ENCODE results near the gene IKZF3.

The IKZF3 gene

GRCh38 chr17:39782481-39782880, 81.6 kb downstream of the IKZF3 start:
- Histone ChIP-seq H3K27me3 (ENCODE audit: control insufficient read depth in 3 of 3, insufficient read depth in 3 of 3, low read depth in 1 of 3, low read length in 3 of 3) (peaks cover 0 to 40% (median 0%) of the 10 kb centered on the region in 3 experiments), H2BK120ac (ENCODE audit: low read depth, low read length) (no peak overlapping the region)

GRCh38 chr17:39781861-39782213, 82.3 kb downstream of the IKZF3 start:
- Histone ChIP-seq H3K4me3 (ENCODE audit: low read length in 2 of 2) (no peak overlapping the region), H3K36me3 (replicated peaks in 1 of 2; ENCODE audit: control insufficient read depth in 2 of 2, insufficient read depth in 2 of 2, low read length in 2 of 2) (no peaks in the 10 kb centered on the region), H3K79me1 (ENCODE audit: low read depth, low read length) (no peaks in the 10 kb centered on the region), H2BK120ac (ENCODE audit: low read depth, low read length) (no peak overlapping the region), H3K23ac (ENCODE audit: low read depth, low read length, poor library complexity) (no peak overlapping the region), H2AFZ (ENCODE audit: low read length) (no peak overlapping the region), H3K4me2 (ENCODE audit: insufficient read depth, low read length, poor library complexity, severe bottlenecking) (no peak overlapping the region), H2BK15ac (ENCODE audit: low read length) (no peak overlapping the region), H3K4ac (ENCODE audit: low read length) (no peak overlapping the region), H3K27me3 (ENCODE audit: control insufficient read depth in 3 of 3, insufficient read depth in 3 of 3, low read depth in 1 of 3, low read length in 3 of 3) (peaks cover 0 to 45% (median 0%) of the 10 kb centered on the region in 3 experiments), H4K91ac (ENCODE audit: low read depth, low read length, poor library complexity) (no peak overlapping the region), H4K8ac (ENCODE audit: low read depth, low read length) (no peak overlapping the region), H3K18ac (ENCODE audit: low read length) (no peak overlapping the region), H2BK12ac (ENCODE audit: low read length) (no peak overlapping the region), H3K4me1 (ENCODE audit: control insufficient read depth in 2 of 2, insufficient read depth in 1 of 2, low read depth in 1 of 2, low read length in 2 of 2) (peaks cover 0 to 2% of the 10 kb centered on the region in 2 donors), H2BK5ac (ENCODE audit: low read length) (no peak overlapping the region), H3K9me3 (replicated peaks in 1 of 2; ENCODE audit: control insufficient read depth in 2 of 2, insufficient read depth in 1 of 2, low read depth in 1 of 2, low read length in 2 of 2) (no peaks in the 10 kb centered on the region), H3K9ac (ENCODE audit: low read depth, low read length, poor library complexity) (no peak overlapping the region), H2AK5ac (ENCODE audit: low read depth, low read length) (no peak overlapping the region), H3K27ac (replicated peaks; ENCODE audit: low read length) (no peak overlapping the region), H3K14ac (ENCODE audit: low read length) (no peak overlapping the region)
- DNase-seq (ENCODE audit: low spot score): no peak
- WGBS, 2 donors (ENCODE audit: extremely low coverage in 2 of 2, insufficient read length in 2 of 2, insufficient replicate concordance in 1 of 2): no CpG with 5 or more reads among the region's 2 CpGs

More at GRCh38 chr17:39782481-39782880, 81.6 kb downstream of the IKZF3 start:
- Histone ChIP-seq H3K9ac (ENCODE audit: low read depth, low read length, poor library complexity) (no peak overlapping the region), H3K14ac (ENCODE audit: low read length) (no peak overlapping the region), H3K4ac (ENCODE audit: low read length) (no peak overlapping the region), H3K23ac (ENCODE audit: low read depth, low read length, poor library complexity) (no peak overlapping the region), H4K8ac (ENCODE audit: low read depth, low read length) (no peak overlapping the region), H2AK5ac (ENCODE audit: low read depth, low read length) (no peak overlapping the region), H3K27ac (replicated peaks; ENCODE audit: low read length) (no peak overlapping the region), H3K4me2 (ENCODE audit: insufficient read depth, low read length, poor library complexity, severe bottlenecking) (no peak overlapping the region), H3K18ac (ENCODE audit: low read length) (no peak overlapping the region), H2AFZ (ENCODE audit: low read length) (no peak overlapping the region), H2BK12ac (ENCODE audit: low read length) (no peak overlapping the region), H3K79me1 (ENCODE audit: low read depth, low read length) (no peaks in the 10 kb centered on the region), H3K4me3 (ENCODE audit: low read length in 2 of 2) (no peak overlapping the region), H2BK15ac (ENCODE audit: low read length) (no peak overlapping the region), H3K9me3 (replicated peaks in 1 of 2; ENCODE audit: control insufficient read depth in 2 of 2, insufficient read depth in 1 of 2, low read depth in 1 of 2, low read length in 2 of 2) (no peaks in the 10 kb centered on the region), H4K91ac (ENCODE audit: low read depth, low read length, poor library complexity) (no peak overlapping the region), H3K4me1 (ENCODE audit: control insufficient read depth in 2 of 2, insufficient read depth in 1 of 2, low read depth in 1 of 2, low read length in 2 of 2) (peaks cover 0 to 2% of the 10 kb centered on the region in 2 donors), H2BK5ac (ENCODE audit: low read length) (no peak overlapping the region), H3K36me3 (replicated peaks in 1 of 2; ENCODE audit: control insufficient read depth in 2 of 2, insufficient read depth in 2 of 2, low read length in 2 of 2) (no peaks in the 10 kb centered on the region)
- WGBS, 2 donors (ENCODE audit: extremely low coverage in 2 of 2, insufficient read length in 2 of 2, insufficient replicate concordance in 1 of 2): no CpG with 5 or more reads among the region's 4 CpGs
- DNase-seq (ENCODE audit: low spot score): no peak

- no CpG with 5 or more reads among the region's 6 CpGs for WGBS, 2 donors (ENCODE audit: extremely low coverage in 2 of 2, insufficient read length in 2 of 2, insufficient replicate concordance in 1 of 2)
- Histone ChIP-seq H3K14ac (ENCODE audit: low read length) (no peak overlapping the region), H2BK15ac (ENCODE audit: low read length) (no peak overlapping the region)
Observed at GRCh38 chr17:39781031-39781860, 82.9 kb downstream of the IKZF3 start.

GRCh38 chr17:39777534-39778365, 86.4 kb downstream of the IKZF3 start:
- Histone ChIP-seq H4K91ac (ENCODE audit: low read depth, low read length, poor library complexity) (no peak overlapping the region), H3K4me3 (ENCODE audit: low read length in 2 of 2) (no peak overlapping the region), H3K27me3 (ENCODE audit: control insufficient read depth in 3 of 3, insufficient read depth in 3 of 3, low read depth in 1 of 3, low read length in 3 of 3) (peaks cover 0 to 72% (median 0%) of the 10 kb centered on the region in 3 experiments), H2AK5ac (ENCODE audit: low read depth, low read length) (no peak overlapping the region), H2BK5ac (ENCODE audit: low read length) (no peak overlapping the region), H3K27ac (replicated peaks; ENCODE audit: low read length) (no peak overlapping the region), H3K14ac (ENCODE audit: low read length) (no peak overlapping the region), H3K9me3 (replicated peaks in 1 of 2; ENCODE audit: control insufficient read depth in 2 of 2, insufficient read depth in 1 of 2, low read depth in 1 of 2, low read length in 2 of 2) (no peaks in the 10 kb centered on the region), H2BK15ac (ENCODE audit: low read length) (no peak overlapping the region), H2BK120ac (ENCODE audit: low read depth, low read length) (no peak overlapping the region), H3K18ac (ENCODE audit: low read length) (no peak overlapping the region), H3K36me3 (replicated peaks in 1 of 2; ENCODE audit: control insufficient read depth in 2 of 2, insufficient read depth in 2 of 2, low read length in 2 of 2) (no peaks in the 10 kb centered on the region), H2AFZ (ENCODE audit: low read length) (no peak overlapping the region), H2BK12ac (ENCODE audit: low read length) (no peak overlapping the region), H4K8ac (ENCODE audit: low read depth, low read length) (no peak overlapping the region), H3K23ac (ENCODE audit: low read depth, low read length, poor library complexity) (no peak overlapping the region), H3K9ac (ENCODE audit: low read depth, low read length, poor library complexity) (no peak overlapping the region), H3K4me1 (ENCODE audit: control insufficient read depth in 2 of 2, insufficient read depth in 1 of 2, low read depth in 1 of 2, low read length in 2 of 2) (peaks cover 0 to 2% of the 10 kb centered on the region in 2 donors), H3K79me1 (ENCODE audit: low read depth, low read length) (no peaks in the 10 kb centered on the region), H3K4me2 (ENCODE audit: insufficient read depth, low read length, poor library complexity, severe bottlenecking) (no peak overlapping the region), H3K4ac (ENCODE audit: low read length) (no peak overlapping the region)
- no CpG with 5 or more reads among the region's 11 CpGs for WGBS, 2 donors (ENCODE audit: extremely low coverage in 2 of 2, insufficient read length in 2 of 2, insufficient replicate concordance in 1 of 2)
- DNase-seq (ENCODE audit: low spot score): no peak

More at GRCh38 chr17:39781031-39781860, 82.9 kb downstream of the IKZF3 start:
- H3K18ac ChIP-seq (ENCODE audit: low read length): no peak overlapping the region
- H3K4me1 ChIP-seq (ENCODE audit: control insufficient read depth in 2 of 2, insufficient read depth in 1 of 2, low read depth in 1 of 2, low read length in 2 of 2): peaks cover 0 to 2% of the 10 kb centered on the region in 2 donors
- H3K23ac ChIP-seq (ENCODE audit: low read depth, low read length, poor library complexity): no peak overlapping the region
- H4K91ac ChIP-seq (ENCODE audit: low read depth, low read length, poor library complexity): no peak overlapping the region
- no peak overlapping the region for H2BK5ac ChIP-seq (ENCODE audit: low read length)
- no peak overlapping the region for H3K4me2 ChIP-seq (ENCODE audit: insufficient read depth, low read length, poor library complexity, severe bottlenecking)
- no peaks in the 10 kb centered on the region for H3K79me1 ChIP-seq (ENCODE audit: low read depth, low read length)
- H3K9ac ChIP-seq (ENCODE audit: low read depth, low read length, poor library complexity): no peak overlapping the region
- no peak overlapping the region for H4K8ac ChIP-seq (ENCODE audit: low read depth, low read length)
- DNase-seq (ENCODE audit: low spot score): no peak
- H2BK12ac ChIP-seq (ENCODE audit: low read length): no peak overlapping the region
- H3K4me3 ChIP-seq (ENCODE audit: low read length in 2 of 2): no peak overlapping the region
- H2AK5ac ChIP-seq (ENCODE audit: low read depth, low read length): no peak overlapping the region
- peaks cover 0 to 51% (median 0%) of the 10 kb centered on the region in 3 experiments for H3K27me3 ChIP-seq (ENCODE audit: control insufficient read depth in 3 of 3, insufficient read depth in 3 of 3, low read depth in 1 of 3, low read length in 3 of 3)
- H3K9me3 ChIP-seq (replicated peaks in 1 of 2; ENCODE audit: control insufficient read depth in 2 of 2, insufficient read depth in 1 of 2, low read depth in 1 of 2, low read length in 2 of 2): no peaks in the 10 kb centered on the region
- no peaks in the 10 kb centered on the region for H3K36me3 ChIP-seq (replicated peaks in 1 of 2; ENCODE audit: control insufficient read depth in 2 of 2, insufficient read depth in 2 of 2, low read length in 2 of 2)
- no peak overlapping the region for H2BK120ac ChIP-seq (ENCODE audit: low read depth, low read length)
- H2AFZ ChIP-seq (ENCODE audit: low read length): no peak overlapping the region
- no peak overlapping the region for H3K27ac ChIP-seq (replicated peaks; ENCODE audit: low read length)
- no peak overlapping the region for H3K4ac ChIP-seq (ENCODE audit: low read length)
